DND-41 (cell line): ENCODE measurements around the gene TLE1.

ENCODE experiments used
- EZH2 ChIP-seq: IDR thresholded peaks from 3 replicates; pipeline ENCODE4 v1.6.1; 2012; ENCODE audit warnings: borderline replicate concordance, low read depth, mild to moderate bottlenecking, moderate library complexity, low read length, inconsistent platforms; ENCODE audit not compliant: severe bottlenecking
- TF ChIP-seq, protein P1 (sequence below): IDR thresholded peaks from 2 replicates; pipeline ENCODE4 v1.5.1; 2012; ENCODE audit warnings: borderline replicate concordance, low read length, moderate library complexity, mild to moderate bottlenecking; ENCODE audit not compliant: poor library complexity, severe bottlenecking; ENCODE audit errors: extremely low read depth

DNA sequence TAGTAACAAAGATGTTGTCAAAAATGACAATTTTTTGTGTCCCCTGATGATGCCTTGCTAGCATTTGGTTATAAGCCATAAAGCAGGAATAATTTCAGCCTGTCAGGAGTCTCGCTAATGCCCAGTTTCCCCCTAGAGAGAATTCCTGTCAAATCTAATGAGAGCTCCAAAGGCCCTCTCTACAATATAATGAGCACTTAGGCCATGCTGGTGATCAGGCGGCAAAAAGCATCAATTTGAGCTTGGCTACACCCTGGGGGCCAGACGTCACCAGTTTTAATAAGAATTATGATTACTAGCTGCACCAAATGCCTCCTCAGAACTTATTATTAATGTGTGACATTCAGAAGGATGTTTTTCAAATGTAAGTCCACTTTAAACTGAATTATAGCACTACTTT, 6.1 kb downstream of the TLE1 start:
- no peak for TF ChIP-seq EZH2
- TF ChIP-seq, protein P1, sequence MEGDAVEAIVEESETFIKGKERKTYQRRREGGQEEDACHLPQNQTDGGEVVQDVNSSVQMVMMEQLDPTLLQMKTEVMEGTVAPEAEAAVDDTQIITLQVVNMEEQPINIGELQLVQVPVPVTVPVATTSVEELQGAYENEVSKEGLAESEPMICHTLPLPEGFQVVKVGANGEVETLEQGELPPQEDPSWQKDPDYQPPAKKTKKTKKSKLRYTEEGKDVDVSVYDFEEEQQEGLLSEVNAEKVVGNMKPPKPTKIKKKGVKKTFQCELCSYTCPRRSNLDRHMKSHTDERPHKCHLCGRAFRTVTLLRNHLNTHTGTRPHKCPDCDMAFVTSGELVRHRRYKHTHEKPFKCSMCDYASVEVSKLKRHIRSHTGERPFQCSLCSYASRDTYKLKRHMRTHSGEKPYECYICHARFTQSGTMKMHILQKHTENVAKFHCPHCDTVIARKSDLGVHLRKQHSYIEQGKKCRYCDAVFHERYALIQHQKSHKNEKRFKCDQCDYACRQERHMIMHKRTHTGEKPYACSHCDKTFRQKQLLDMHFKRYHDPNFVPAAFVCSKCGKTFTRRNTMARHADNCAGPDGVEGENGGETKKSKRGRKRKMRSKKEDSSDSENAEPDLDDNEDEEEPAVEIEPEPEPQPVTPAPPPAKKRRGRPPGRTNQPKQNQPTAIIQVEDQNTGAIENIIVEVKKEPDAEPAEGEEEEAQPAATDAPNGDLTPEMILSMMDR = no peak
